IPS-18c (cell line): ENCODE data around the gene BHLHA15.
A peak's percentile ranks its signal among the peaks of the same experiment; 100 is the strongest.

Source experiments
- H3K4me3 ChIP-seq: 2 replicates; pipeline ENCODE4 v1.7.0; 2013; ENCODE audit warnings: low read depth, mild to moderate bottlenecking, low read length, moderate library complexity; ENCODE audit not compliant: insufficient read depth
- H3K9me3 ChIP-seq: one replicate; pipeline ENCODE4 v1.6.1; 2013; ENCODE audit warnings: mild to moderate bottlenecking, low read length, moderate library complexity; ENCODE audit not compliant: control insufficient read depth, insufficient read depth

Gene BHLHA15

DNA sequence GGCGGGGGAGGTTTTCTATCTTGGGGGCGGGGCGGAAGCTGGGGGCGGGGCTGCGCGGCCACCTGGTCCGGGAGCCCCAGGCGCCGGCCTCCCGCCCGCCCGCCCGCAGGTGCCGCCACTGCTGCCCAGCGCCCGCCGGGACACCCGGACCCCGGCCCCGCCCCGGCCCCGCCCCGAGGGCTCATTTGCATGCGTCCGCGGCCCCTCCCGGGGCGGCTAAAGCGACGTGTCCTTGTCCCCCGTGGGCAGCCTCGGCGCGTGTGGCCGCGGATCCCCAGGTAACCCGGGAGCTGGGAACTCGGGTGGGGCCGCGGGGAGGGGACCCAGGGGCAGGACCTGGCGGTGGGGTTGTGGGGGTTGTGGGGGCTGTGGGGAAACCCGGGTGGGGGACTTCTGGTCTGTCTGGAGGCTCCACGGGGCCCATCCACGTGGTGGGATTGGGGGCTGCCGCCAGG lies at the start of gene BHLHA15:
BHLHA15 (plus strand) TSS at position 219 of the 455 bp plus-strand sequence. CDS start 871 bp downstream, outside the sequence.
- Histone ChIP-seq H3K4me3 (peak within 1 kb of the TSS; percentile 43), H3K9me3 (no peaks in the 10 kb centered on the region)

DNA sequence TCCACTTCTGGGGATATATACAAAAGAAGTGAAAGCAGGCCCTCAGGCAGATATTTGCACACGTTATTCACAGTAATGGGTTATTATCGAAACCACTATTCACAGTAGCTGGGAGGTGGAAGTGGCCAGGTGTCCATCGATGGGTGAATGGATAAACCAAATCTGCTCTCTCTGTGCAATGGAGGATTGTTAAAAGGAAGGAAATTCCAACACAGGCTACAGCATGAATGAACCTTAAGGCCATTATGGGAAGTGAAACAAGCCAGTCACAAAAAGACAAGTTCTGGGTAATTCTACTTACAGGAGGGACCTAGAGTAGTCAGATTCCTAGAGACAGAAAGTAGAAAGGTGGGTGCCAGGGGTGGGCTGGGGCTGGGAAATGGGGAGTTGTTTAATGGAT lies 48.5 kb upstream of the BHLHA15 start:
- Histone ChIP-seq H3K4me3 (no peak overlapping the region), H3K9me3 (no peaks in the 10 kb centered on the region)

DNA sequence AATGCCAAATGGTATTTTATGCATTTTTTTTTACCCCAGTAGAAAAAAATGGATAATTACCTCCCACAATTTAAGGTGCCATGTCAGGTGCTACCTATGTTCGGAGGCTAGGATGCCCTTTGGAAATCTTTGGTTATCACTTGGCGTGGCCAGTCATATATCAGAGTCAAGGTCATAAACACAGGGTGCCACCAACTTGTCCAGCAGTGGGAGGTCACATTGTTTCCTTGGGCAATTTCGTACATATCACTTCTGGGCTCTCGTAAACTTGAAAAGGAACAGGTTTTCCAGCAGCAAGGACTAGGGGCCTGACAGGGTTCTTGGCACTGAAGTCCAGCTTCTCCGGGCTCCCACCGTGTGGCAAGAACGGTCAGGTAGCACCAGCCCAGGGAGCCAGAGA lies 48.0 kb upstream of the BHLHA15 start:
- Histone ChIP-seq H3K4me3 (no peak overlapping the region), H3K9me3 (no peaks in the 10 kb centered on the region)

DNA sequence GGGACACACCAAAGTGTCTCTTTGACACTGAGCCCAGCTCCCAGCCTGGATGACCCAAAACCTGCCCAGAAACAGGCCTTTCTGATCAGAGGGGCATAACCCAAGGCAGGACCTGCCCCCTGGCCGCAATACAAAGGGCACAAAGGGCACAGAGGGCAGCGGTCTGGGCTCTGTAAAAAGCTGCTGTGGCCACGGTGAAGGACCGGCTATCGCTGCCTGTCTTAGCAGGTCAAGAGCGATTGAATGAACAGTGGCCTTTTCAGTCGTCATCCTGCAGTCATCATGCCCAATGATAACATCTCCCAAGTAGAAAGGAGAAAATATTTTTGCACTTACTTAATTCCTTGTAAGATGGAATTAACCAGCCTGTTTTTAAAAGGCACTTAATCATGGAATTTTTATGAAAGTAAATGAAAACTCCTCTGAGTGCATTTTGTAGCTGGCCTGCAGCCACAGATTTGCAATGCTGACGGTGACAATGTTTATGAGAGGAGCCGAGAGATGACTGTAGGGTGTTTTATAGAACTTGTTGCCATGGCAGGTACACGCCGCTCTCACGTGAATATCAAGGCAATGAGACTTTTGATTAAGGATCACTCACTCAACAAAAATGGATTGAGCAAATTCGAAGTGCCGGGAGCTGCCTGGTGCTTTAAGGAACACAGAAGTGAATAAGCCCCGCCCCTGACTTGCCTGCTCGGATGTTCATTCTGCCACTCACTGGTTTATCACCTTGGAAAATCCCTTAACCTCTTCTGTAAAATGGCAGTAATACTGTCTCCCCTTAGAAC lies 47.3 kb upstream of the BHLHA15 start:
- no peaks in the 10 kb centered on the region for H3K9me3 ChIP-seq
- no peak overlapping the region for H3K4me3 ChIP-seq

DNA sequence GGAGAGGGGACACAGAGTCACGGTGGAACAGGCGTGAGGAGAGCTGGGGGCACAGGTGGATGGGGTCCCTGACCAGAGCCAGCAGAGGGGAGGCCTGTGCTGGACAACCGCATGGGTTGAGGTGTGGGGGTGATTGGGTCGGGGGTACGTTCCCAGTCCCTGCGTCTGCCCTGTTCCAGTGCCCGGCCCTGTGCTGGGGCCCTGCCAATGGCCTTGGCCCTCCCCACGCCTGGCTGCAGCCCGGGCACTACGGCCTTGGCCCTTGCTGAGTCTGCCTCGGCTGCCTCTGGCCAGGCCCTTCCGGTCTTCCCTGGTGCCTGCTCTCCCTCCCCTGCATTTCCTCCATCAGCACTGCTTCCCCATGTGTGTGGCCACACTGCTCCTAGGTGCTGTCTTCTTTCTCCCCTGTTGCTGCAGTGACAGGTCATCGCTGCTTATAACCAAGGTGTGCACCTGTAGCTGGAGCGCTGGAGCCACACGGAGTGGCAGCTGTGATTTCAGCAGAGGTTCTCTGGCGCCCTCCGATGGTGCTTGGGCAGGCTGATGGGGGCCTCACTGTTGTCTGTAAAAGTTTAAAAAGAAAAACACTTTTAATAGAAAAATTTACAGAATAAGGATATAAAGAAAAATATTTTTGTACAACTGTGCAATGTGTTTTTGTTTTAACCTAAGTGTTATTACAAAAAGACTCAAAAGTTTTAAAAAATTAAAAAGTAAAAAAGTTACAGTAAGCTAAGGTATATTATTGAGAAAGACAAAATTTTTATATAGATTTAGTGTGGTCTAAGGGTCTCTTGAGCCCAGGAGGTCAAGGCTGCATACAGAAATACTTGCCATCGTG lies 45.2 kb upstream of the BHLHA15 start:
- Histone ChIP-seq H3K9me3 (no peaks in the 10 kb centered on the region), H3K4me3 (no peak overlapping the region)

- H3K4me3 ChIP-seq, result no peak overlapping the region
- H3K9me3 ChIP-seq, result no peaks in the 10 kb centered on the region
Measured at GRCh38 chr7:98166668-98166970, 44.6 kb upstream of the BHLHA15 start.

GRCh38 chr7:98167653-98168052 lies 43.6 kb upstream of the BHLHA15 start:
- H3K9me3 ChIP-seq, result no peaks in the 10 kb centered on the region
- H3K4me3 ChIP-seq, result no peak overlapping the region

- Histone ChIP-seq H3K4me3 (no peak overlapping the region), H3K9me3 (no peaks in the 10 kb centered on the region)
Measured at GRCh38 chr7:98168181-98168903, 42.9 kb upstream of the BHLHA15 start.

DNA sequence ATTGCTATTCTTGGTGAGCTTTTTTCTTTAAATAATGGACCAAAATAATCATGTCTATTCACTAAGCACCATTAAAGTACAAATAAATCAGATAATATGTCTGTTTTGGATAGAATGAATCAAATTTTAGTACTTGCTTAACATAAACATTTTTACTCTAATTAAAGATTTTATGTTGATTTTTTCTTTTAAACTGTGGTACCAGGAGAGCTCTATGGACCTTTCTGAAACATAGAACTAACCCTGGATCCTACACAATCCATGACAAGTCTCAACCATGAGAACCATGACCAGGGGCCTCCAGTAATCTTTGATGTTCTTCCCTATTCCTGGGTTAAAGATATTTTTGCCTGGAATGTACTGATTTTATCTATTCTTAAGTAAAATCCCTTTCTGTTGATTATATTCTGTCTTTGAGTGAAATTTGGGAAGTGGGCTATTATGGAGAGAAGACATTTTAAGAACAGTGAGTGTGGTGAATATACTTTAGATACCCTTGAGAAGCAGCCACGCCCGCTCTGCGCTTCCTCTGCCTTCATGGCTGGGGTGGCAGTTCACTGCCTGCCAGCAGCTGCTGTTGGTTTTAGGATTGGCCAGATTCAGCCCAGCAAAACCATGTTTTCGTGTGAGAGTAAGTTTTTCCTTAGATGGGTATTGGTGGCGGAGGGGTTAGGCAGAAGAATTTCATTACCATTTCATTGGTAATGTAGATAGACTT lies 42.2 kb upstream of the BHLHA15 start:
- Histone ChIP-seq H3K4me3 (no peak overlapping the region), H3K9me3 (no peaks in the 10 kb centered on the region)

GRCh38 chr7:98170966-98171365 lies 40.3 kb upstream of the BHLHA15 start:
- H3K9me3 ChIP-seq, result no peaks in the 10 kb centered on the region
- no peak overlapping the region for H3K4me3 ChIP-seq

DNA sequence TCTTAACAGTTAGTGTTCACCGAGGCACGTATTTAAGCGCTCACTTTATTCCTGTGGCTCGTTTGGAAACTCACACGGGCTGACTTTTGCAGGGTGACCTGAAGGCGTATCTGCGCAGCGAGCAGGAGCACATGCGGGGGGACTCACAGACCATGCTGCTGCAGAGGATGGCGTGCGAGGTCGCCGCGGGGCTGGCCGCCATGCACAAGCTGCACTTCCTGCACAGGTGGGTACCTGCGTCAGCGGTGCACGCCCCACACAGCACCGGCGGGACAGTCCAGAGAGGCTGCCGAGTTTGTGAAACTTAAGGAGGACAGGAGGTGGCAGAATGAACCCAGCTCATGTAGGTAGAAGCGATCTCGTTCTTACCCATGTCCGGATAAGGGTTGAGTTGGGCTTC lies 39.8 kb upstream of the BHLHA15 start:
- Histone ChIP-seq H3K4me3 (no peak overlapping the region), H3K9me3 (no peaks in the 10 kb centered on the region)

GRCh38 chr7:98174334-98175259 lies 36.6 kb upstream of the BHLHA15 start:
- Histone ChIP-seq H3K4me3 (no peak overlapping the region), H3K9me3 (no peaks in the 10 kb centered on the region)

DNA sequence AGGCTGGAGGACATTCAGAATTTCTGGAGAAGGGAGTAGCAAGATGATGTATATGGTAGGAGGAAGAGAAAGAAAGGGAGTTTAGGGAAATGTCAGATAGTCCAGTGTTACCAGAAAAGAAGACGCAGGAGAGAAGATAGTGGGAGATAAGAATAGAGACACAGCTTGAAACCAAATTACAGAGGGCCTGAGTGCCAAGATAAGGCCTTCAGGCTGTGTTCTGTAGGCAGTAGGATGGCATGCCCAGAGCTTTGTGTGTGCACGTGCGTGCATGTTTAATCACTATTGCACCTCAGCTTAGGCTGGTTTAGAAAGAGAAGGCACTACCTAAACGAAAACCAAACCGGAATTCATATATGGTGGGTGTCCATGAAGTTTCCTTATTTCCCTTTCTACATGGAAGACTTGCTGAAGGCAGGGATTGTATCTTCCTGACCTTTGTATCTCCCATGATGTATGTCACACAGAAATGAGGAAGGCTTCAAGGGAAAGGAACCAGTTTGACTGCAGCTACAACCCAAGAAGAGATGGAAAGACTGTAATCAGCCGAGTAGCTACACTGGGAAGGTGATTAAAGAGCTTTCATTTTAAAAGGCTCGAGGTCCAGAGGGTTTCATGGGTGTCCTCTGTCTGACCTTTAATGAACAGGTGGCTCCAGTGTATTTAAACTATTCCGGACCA lies 35.8 kb upstream of the BHLHA15 start:
- Histone ChIP-seq H3K9me3 (no peaks in the 10 kb centered on the region), H3K4me3 (no peak overlapping the region)

DNA sequence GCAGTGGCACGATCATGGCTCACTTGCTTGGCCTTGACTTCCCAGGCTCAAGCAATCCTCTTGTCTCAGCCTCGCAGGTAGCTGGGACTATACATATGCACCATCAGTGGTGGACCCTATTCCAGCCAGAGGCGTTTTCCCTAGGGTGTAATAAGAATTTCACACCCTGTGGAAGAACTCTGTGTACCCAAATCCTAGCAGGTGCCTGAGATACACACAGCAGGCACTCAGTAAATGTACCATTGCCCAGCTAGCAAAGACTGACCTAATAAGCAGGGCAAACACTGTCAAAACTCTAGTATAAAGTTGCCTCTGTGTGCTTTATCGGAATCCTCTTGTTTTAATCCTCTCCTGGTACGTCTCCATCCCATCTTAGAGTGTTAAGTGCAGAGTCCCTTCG lies 33.7 kb upstream of the BHLHA15 start:
- H3K9me3 ChIP-seq, result no peaks in the 10 kb centered on the region
- H3K4me3 ChIP-seq, result no peak overlapping the region

- no peaks in the 10 kb centered on the region for H3K9me3 ChIP-seq
- no peak overlapping the region for H3K4me3 ChIP-seq
Measured at GRCh38 chr7:98178321-98178720, 32.9 kb upstream of the BHLHA15 start.
